ENCODE measurements around the gene MARK3. TPM values are rescaled to one million over a fixed set of nuclear protein-coding genes. Genes with fewer than 3 reads are reported as not detected.

MARK3 gene
- total and polyA plus RNA-seq, 2 of the 13 experiments (the other 11 are each of a cell fraction or from before 2014, with no cell fraction given), result 47.7 to 56.6 TPM

GRCh38 chr14:103476065-103476464, 90.8 kb downstream of the MARK3 start (continued):
- TF ChIP-seq ZBTB10 (CRISPR knock-in tag; IDR thresholded peaks at IDR 0.05; ENCODE audit: borderline replicate concordance) (no peak), NR2F1 (CRISPR knock-in tag; IDR thresholded peaks at IDR 0.05) (no peak), ZNF841 (CRISPR knock-in tag; IDR thresholded peaks at IDR 0.05; ENCODE audit: borderline replicate concordance) (no peak)

- no peaks in the 10 kb centered on the region for H3K9me3 ChIP-seq (ENCODE audit: low read length)
- H3K4me1 ChIP-seq (ENCODE audit: insufficient read depth, low read length), result 0 out of 2 replicates have a peak, but pooled peaks cover 5% of the 10 kb centered on the region
- H3K9ac ChIP-seq (ENCODE audit: insufficient read depth, low read depth, low read length), result no peak overlapping the region
- peaks cover 11 to 49% of the 10 kb centered on the region in 2 experiments for H3K36me3 ChIP-seq (replicated peaks in 1 of 2; ENCODE audit: control insufficient read depth in 1 of 2, insufficient read depth in 2 of 2, low read length in 2 of 2)
- BruUV-seq (replicated peaks), result no TSS peak
- in situ Hi-C loops (cut with HindIII; ENCODE audit: extremely low pct_ligation_motif_present, low pct_unique_long_range_greater_than_20kb) (no loop called here), intact Hi-C loops (cut with micrococcal nuclease; ENCODE audit: unreplicated experiment) (no loop called here)
- FAIRE-seq (no peak), ATAC-seq (no peak), DNase-seq (ENCODE audit: low spot score) (no peak)
- H3K79me2 ChIP-seq (ENCODE audit: insufficient read depth, low read length), result no peaks in the 10 kb centered on the region
- 84% methylated on average over 5 of the region's 5 CpGs for WGBS (ENCODE audit: low lambda C conversion rate)
- ChIA-PET CTCF (ENCODE audit: low intra/inter-chr PET ratio, low total read pairs) (no interaction called here), POLR2A (no interaction called here)
- H3K27me3 ChIP-seq (ENCODE audit: control insufficient read depth in 1 of 2, insufficient read depth in 2 of 2, low read length in 2 of 2), result no peaks in the 10 kb centered on the region
- H4K20me1 ChIP-seq (ENCODE audit: insufficient read depth, low read length), result no peaks in the 10 kb centered on the region
- H2AFZ ChIP-seq (ENCODE audit: low read length), result no peak overlapping the region
- TF ChIP-seq TFDP1 (CRISPR knock-in tag; IDR thresholded peaks at IDR 0.05; ENCODE audit: borderline replicate concordance) (no peak), ZMAT3 (CRISPR knock-in tag; conservative IDR thresholded peaks at IDR 0.05) (no peak), ZNF431 (CRISPR knock-in tag; IDR thresholded peaks at IDR 0.05; ENCODE audit: borderline replicate concordance, low read depth) (no peak), ZBED4 (CRISPR knock-in tag; IDR thresholded peaks at IDR 0.05; ENCODE audit: borderline replicate concordance) (no peak)
- H3K4me2 ChIP-seq (ENCODE audit: low read depth, low read length), result no peak overlapping the region
- H3K4me3 ChIP-seq (replicated peaks in 1 of 3; ENCODE audit: insufficient read depth in 1 of 3, low read depth in 2 of 3, low read length in 3 of 3), result no peak overlapping the region
- no peak overlapping the region for H3K27ac ChIP-seq (ENCODE audit: extremely low read length, insufficient read depth, low read length)
Observed at GRCh38 chr14:103476631-103477030, 91.4 kb downstream of the MARK3 start.
